HepG2 (cell line): ENCODE measurements around the gene POLR1H. TPM values are rescaled to one million over a fixed set of nuclear protein-coding genes. Genes with fewer than 3 reads are reported as not detected.
A peak's percentile ranks its signal among the peaks of the same experiment; 100 is the strongest.

Experiments
- ATAC-seq: fragments of 200-7000 bp; cut with Tn5 transposase; 3 replicates; pipeline ENCODE4 v1.9.1; 2020; ENCODE audit warnings: mild to moderate bottlenecking, moderate library complexity
- Bru-seq: library from RNA; stranded (reverse); fragments of 400-500 nt; gene quantifications from one replicate; lab custom pipeline; 2021; lab: Mats Ljungman, UMichigan
- BruChase-seq, 2 experiments: library from RNA; stranded (reverse); fragments of 400-500 nt; gene quantifications; one replicate each; lab custom pipeline; 2021; lab: Mats Ljungman, UMichigan
- BruUV-seq: library from RNA; stranded (reverse); fragments of 400-500 nt; replicated peaks from 2 replicates; lab custom pipeline; 2021; lab: Mats Ljungman, UMichigan
- CTCF ChIA-PET: fragments of 300-600 bp; formaldehyde crosslinking; extraction: SDS; loops from one replicate; lab custom pipeline; 2021; ENCODE audit warnings: low total read pairs, inconsistent platforms, low intra/inter-chr PET ratio; lab: Yijun Ruan, JAX
- POLR2A ChIA-PET: fragments of 350-600 bp; sonication (Branson Sonifier 250); formaldehyde crosslinking; loops from one replicate; lab custom pipeline; 2020; ENCODE audit warnings: antibody characterized with exemption, inconsistent platforms; lab: Yijun Ruan, JAX
- DNase-seq: peaks from one replicate; pipeline ENCODE4 v3.0.0-alpha.2; 2015; ENCODE audit warnings: low spot score
- FAIRE-seq: peaks from 3 replicates; lab custom pipeline; 2011; peaks lifted over from hg19 to GRCh38; lab: Jason Lieb, UNC
- H2AFZ ChIP-seq: one replicate; pipeline ENCODE4 v1.6.1; 2011; ENCODE audit warnings: low read length, inconsistent platforms
- H3K27ac ChIP-seq: fragments of 300-600 bp; 3 replicates; pipeline ENCODE4 v1.8.0; 2011; ENCODE audit warnings: mixed run types, mild to moderate bottlenecking, mixed read lengths, low read length, inconsistent platforms; ENCODE audit not compliant: insufficient read depth; ENCODE audit errors: extremely low read length
- H3K27me3 ChIP-seq, 2 experiments: fragments of 200-600 bp in 1 of 2; 2 replicates in 1 of 2; 3 replicates in 1 of 2; pipeline versions ENCODE4 v1.6.0 to v1.8.0; 2011; ENCODE audit warnings: low read length in 2 of 2, mild to moderate bottlenecking in 2 of 2, moderate library complexity in 2 of 2, inconsistent platforms in 1 of 2; ENCODE audit not compliant: insufficient read depth in 2 of 2, control insufficient read depth in 1 of 2
- H3K36me3 ChIP-seq, 2 experiments: fragments of 200-600 bp in 1 of 2; replicated peaks in 1 of 2; 2 replicates in 1 of 2; 3 replicates in 1 of 2; pipeline versions ENCODE4 v1.5.1 to v1.8.0; 2011; ENCODE audit warnings: low read length in 2 of 2, inconsistent platforms in 1 of 2; ENCODE audit not compliant: insufficient read depth in 2 of 2, control insufficient read depth in 1 of 2
- H3K4me1 ChIP-seq: 2 replicates; pipeline ENCODE4 v1.5.1; 2012; ENCODE audit warnings: low read length, inconsistent platforms; ENCODE audit not compliant: insufficient read depth
- H3K4me2 ChIP-seq: 2 replicates; pipeline ENCODE4 v1.6.0; 2011; ENCODE audit warnings: low read depth, low read length, inconsistent platforms
- H3K4me3 ChIP-seq, 3 experiments: fragments of 200-600 bp in 1 of 3; sonication (generic), shearing (Covaris generic) in 1 of 3; replicated peaks in 1 of 3; 2 replicates each; pipeline ENCODE4 v1.5.1; 2011 to 2016; ENCODE audit warnings: low read length in 3 of 3, inconsistent platforms in 2 of 3, low read depth in 2 of 3, mild to moderate bottlenecking in 2 of 3, control low read depth in 1 of 3, mixed read lengths in 1 of 3; ENCODE audit not compliant: insufficient read depth in 1 of 3
- H3K79me2 ChIP-seq: one replicate; pipeline ENCODE4 v1.6.1; 2011; ENCODE audit warnings: low read length, inconsistent platforms; ENCODE audit not compliant: insufficient read depth
- H3K9ac ChIP-seq: 2 replicates; pipeline ENCODE4 v1.6.0; 2011; ENCODE audit warnings: mild to moderate bottlenecking, low read depth, low read length, inconsistent platforms; ENCODE audit not compliant: insufficient read depth
- H3K9me3 ChIP-seq: 2 replicates; pipeline ENCODE4 v1.5.1; 2012; ENCODE audit warnings: mild to moderate bottlenecking, low read length
- H4K20me1 ChIP-seq: 2 replicates; pipeline ENCODE4 v1.6.0; 2011; ENCODE audit warnings: inconsistent platforms, mild to moderate bottlenecking, low read length, moderate library complexity; ENCODE audit not compliant: insufficient read depth
- BRD4 ChIP-seq: sonication (generic); formaldehyde crosslinking; IDR thresholded peaks from 2 replicates; pipeline ENCODE4 v1.4.0; 2020; ENCODE audit warnings: missing genetic modification reagents
- FOSL1 ChIP-seq: sonication (generic); formaldehyde crosslinking; IDR thresholded peaks from 2 replicates; pipeline ENCODE4 v1.9.0; 2021; ENCODE audit warnings: missing genetic modification reagents, borderline replicate concordance
- FOXA1 ChIP-seq, 2 experiments: fragments of 450-650 bp in 1 of 2; sonication (generic) in 1 of 2; formaldehyde crosslinking in 1 of 2; IDR thresholded peaks; 2 replicates each; pipeline versions ENCODE4 v1.4.0 to v1.6.1; 2016 to 2020; ENCODE audit warnings: missing genetic modification reagents in 1 of 2
- MED8 ChIP-seq: sonication (generic); formaldehyde crosslinking; IDR thresholded peaks from 2 replicates; pipeline ENCODE4 v1.8.1; 2023; ENCODE audit warnings: mild to moderate bottlenecking, missing genetic modification reagents; ENCODE audit not compliant: insufficient replicate concordance
- MXD4 ChIP-seq: IDR thresholded peaks from 2 replicates; pipeline ENCODE4 v1.6.1; 2016; ENCODE audit warnings: mild to moderate bottlenecking, missing biosample characterization, missing genetic modification reagents
- MYC ChIP-seq: sonication (generic); formaldehyde crosslinking; IDR thresholded peaks from 2 replicates; pipeline ENCODE4 v1.9.0; 2021; ENCODE audit warnings: missing genetic modification reagents, borderline replicate concordance
- PAX8 ChIP-seq: sonication (generic); formaldehyde crosslinking; IDR thresholded peaks from 2 replicates; pipeline ENCODE4 v1.8.0; 2022; ENCODE audit warnings: mild to moderate bottlenecking, missing genetic modification reagents, borderline replicate concordance
- PPARG ChIP-seq: conservative IDR thresholded peaks from 2 replicates; pipeline ENCODE4 v1.6.1; 2016; ENCODE audit warnings: missing biosample characterization, missing genetic modification reagents
- RAD51 ChIP-seq: fragments of 450-650 bp; IDR thresholded peaks from 2 replicates; pipeline ENCODE4 v1.6.1; 2016; ENCODE audit warnings: borderline replicate concordance
- SIX1 ChIP-seq: sonication (generic); formaldehyde crosslinking; IDR thresholded peaks from 2 replicates; pipeline ENCODE4 v1.4.0; 2020; ENCODE audit warnings: missing genetic modification reagents, borderline replicate concordance
- ZNF263 ChIP-seq: sonication (generic); formaldehyde crosslinking; IDR thresholded peaks from 2 replicates; pipeline ENCODE4 v1.4.0; 2020; ENCODE audit warnings: missing genetic modification reagents
- ZNF441 ChIP-seq: sonication (generic); formaldehyde crosslinking; IDR thresholded peaks from 2 replicates; pipeline ENCODE4 v1.7.0; 2021; ENCODE audit warnings: missing genetic modification reagents, borderline replicate concordance
- ZNF510 ChIP-seq: sonication (generic); formaldehyde crosslinking; IDR thresholded peaks from 2 replicates; pipeline ENCODE4 v1.4.0; 2020; ENCODE audit warnings: low read depth, mild to moderate bottlenecking, missing genetic modification reagents
- WGBS: methylation state at CpG from one replicate; pipeline ENCODE4 v1.1.6; 2017; ENCODE audit warnings: low lambda C conversion rate; 5-methylcytosine and 5-hydroxymethylcytosine counted together
- in situ Hi-C: cut with HindIII; loops from 2 replicates; pipeline ENCODE4 v1.10.0; 2017; ENCODE audit warnings: low pct_unique_long_range_greater_than_20kb; ENCODE audit not compliant: extremely low pct_ligation_motif_present
- intact Hi-C: fragments of 100-400 bp; cut with micrococcal nuclease; formaldehyde crosslinking; loops from one replicate; pipeline ENCODE4 v1.10.0; 2022; ENCODE audit not compliant: unreplicated experiment
- long read RNA-seq, 2 experiments: library from RNA in 1 of 2; library from polyadenylated mRNA in 1 of 2; stranded (forward) in 1 of 2; unstranded in 1 of 2; transcript quantifications; one replicate each; pipeline ENCODE4 v2.0.0, GENCODE V29; 2019 to 2022
- polyA minus RNA-seq, 3 experiments: library from RNA; depleted of rRNA, polyadenylated mRNA; stranded (reverse); fragments of >200 nt; gene quantifications; 2 replicates each; pipeline ENCODE4 v1.2.3, GENCODE V29; 2011; ENCODE audit warnings: low replicate concordance in 1 of 3
- polyA plus RNA-seq, 8 experiments: library from polyadenylated mRNA; depleted of rRNA in 3 of 8; stranded (reverse) in 7 of 8; unstranded in 1 of 8; fragments of >200 nt; fragmentation: Illumina TruSeq in 4 of 8; extraction: Trizol in 4 of 8; gene quantifications; 2 replicates each; pipeline versions ENCODE4 v1.2.1 to v1.2.3, GENCODE V29; 2011 to 2016; ENCODE audit warnings: low read depth in 4 of 8, missing spikeins in 1 of 8, mixed read lengths in 1 of 8; ENCODE audit not compliant: insufficient read depth in 1 of 8
- total RNA-seq, 5 experiments: library from RNA; depleted of rRNA; stranded (reverse); fragments of >200 nt; fragmentation: Illumina TruSeq; extraction: Trizol; gene quantifications; 2 replicates each; pipeline ENCODE4 v1.2.3, GENCODE V29; 2016; ENCODE audit warnings: low read depth in 1 of 5
- TF ChIP-seq, protein P1 (sequence below): sonication (generic); formaldehyde crosslinking; IDR thresholded peaks from 2 replicates; pipeline ENCODE4 v1.4.0; 2020; ENCODE audit warnings: mild to moderate bottlenecking, missing genetic modification reagents

The POLR1H gene, protein sequence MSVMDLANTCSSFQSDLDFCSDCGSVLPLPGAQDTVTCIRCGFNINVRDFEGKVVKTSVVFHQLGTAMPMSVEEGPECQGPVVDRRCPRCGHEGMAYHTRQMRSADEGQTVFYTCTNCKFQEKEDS
- total RNA-seq (2016; rRNA removed; fragmentation: Illumina TruSeq; extraction: Trizol) (79.8 and 106 TPM in 2 replicates), polyA plus RNA-seq (2011; rRNA removed) (61.4 and 69.7 TPM in 2 replicates), polyA minus RNA-seq (2011; rRNA and poly(A)+ RNA removed; ENCODE audit: low replicate concordance) (30.7 and 35.6 TPM in 2 replicates), Bru-seq, nascent RNA (percentile 86 among the genes with signal in this experiment), BruChase-seq, experiment 1, labeled RNA remaining after a 6-hour chase (percentile 82 among the genes with signal in this experiment), BruChase-seq, experiment 2, labeled RNA remaining after a 2-hour chase (percentile 83 among the genes with signal in this experiment)
- 68.0 and 77.6 TPM in 2 replicates for total RNA-seq (2016; cell fraction: cytosol; rRNA removed; fragmentation: Illumina TruSeq; extraction: Trizol; ENCODE audit: low read depth)
- total RNA-seq (2016; cell fraction: insoluble cytoplasmic fraction; rRNA removed; fragmentation: Illumina TruSeq; extraction: Trizol), result 78.8 and 117 TPM in 2 replicates
- 56.9 and 64.0 TPM in 2 replicates for total RNA-seq (2016; cell fraction: membrane; rRNA removed; fragmentation: Illumina TruSeq; extraction: Trizol)
- 32.8 and 35.1 TPM in 2 replicates for total RNA-seq (2016; cell fraction: nucleus; rRNA removed; fragmentation: Illumina TruSeq; extraction: Trizol)
- 74.2 and 80.8 TPM in 2 replicates for polyA plus RNA-seq (2011; cell fraction: cytosol; rRNA removed)
- 39.5 and 47.6 TPM in 2 replicates for polyA plus RNA-seq (2011; cell fraction: nucleus; rRNA removed)
- 46.9 and 53.4 TPM in 2 replicates for polyA plus RNA-seq (2012)
- 30.0 and 31.4 TPM in 2 replicates for polyA plus RNA-seq (2016; cell fraction: cytosol; fragmentation: Illumina TruSeq; extraction: Trizol; ENCODE audit: low read depth)
- 88.1 and 103 TPM in 2 replicates for polyA plus RNA-seq (2016; cell fraction: insoluble cytoplasmic fraction; fragmentation: Illumina TruSeq; extraction: Trizol; ENCODE audit: low read depth)
- 35.2 and 36.1 TPM in 2 replicates for polyA plus RNA-seq (2016; cell fraction: membrane; fragmentation: Illumina TruSeq; extraction: Trizol; ENCODE audit: low read depth)
- polyA plus RNA-seq (2016; cell fraction: nucleus; fragmentation: Illumina TruSeq; extraction: Trizol; ENCODE audit: insufficient read depth, low read depth), result 48.3 and 49.2 TPM in 2 replicates
- polyA minus RNA-seq (2011; cell fraction: cytosol; rRNA and poly(A)+ RNA removed), result 8.5 and 10.8 TPM in 2 replicates
- 10.4 and 12.1 TPM in 2 replicates for polyA minus RNA-seq (2011; cell fraction: nucleus; rRNA and poly(A)+ RNA removed)
- long read RNA-seq, experiment 1, transcript ZNRD1-202 (5 exons, 743 nt), result minor isoform, 19 of 54 reads
- long read RNA-seq, experiment 1, transcript ZNRD1-201 (4 exons, 864 nt), result major isoform, 25 of 54 reads
- long read RNA-seq, experiment 1, partial matches to known transcripts, result 3 of 54 reads
- long read RNA-seq, experiment 1, other reads (novel, unspliced or antisense), result 4 of 54 reads
- long read RNA-seq, experiment 2, transcript ZNRD1-201 (4 exons, 864 nt), result major isoform, 55 of 88 reads
- long read RNA-seq, experiment 2, transcript ZNRD1-202 (5 exons, 743 nt), result minor isoform, 22 of 88 reads
- long read RNA-seq, experiment 2, partial matches to known transcripts, result 2 of 88 reads
- long read RNA-seq, experiment 2, other reads (novel, unspliced or antisense), result 8 of 88 reads

DNA sequence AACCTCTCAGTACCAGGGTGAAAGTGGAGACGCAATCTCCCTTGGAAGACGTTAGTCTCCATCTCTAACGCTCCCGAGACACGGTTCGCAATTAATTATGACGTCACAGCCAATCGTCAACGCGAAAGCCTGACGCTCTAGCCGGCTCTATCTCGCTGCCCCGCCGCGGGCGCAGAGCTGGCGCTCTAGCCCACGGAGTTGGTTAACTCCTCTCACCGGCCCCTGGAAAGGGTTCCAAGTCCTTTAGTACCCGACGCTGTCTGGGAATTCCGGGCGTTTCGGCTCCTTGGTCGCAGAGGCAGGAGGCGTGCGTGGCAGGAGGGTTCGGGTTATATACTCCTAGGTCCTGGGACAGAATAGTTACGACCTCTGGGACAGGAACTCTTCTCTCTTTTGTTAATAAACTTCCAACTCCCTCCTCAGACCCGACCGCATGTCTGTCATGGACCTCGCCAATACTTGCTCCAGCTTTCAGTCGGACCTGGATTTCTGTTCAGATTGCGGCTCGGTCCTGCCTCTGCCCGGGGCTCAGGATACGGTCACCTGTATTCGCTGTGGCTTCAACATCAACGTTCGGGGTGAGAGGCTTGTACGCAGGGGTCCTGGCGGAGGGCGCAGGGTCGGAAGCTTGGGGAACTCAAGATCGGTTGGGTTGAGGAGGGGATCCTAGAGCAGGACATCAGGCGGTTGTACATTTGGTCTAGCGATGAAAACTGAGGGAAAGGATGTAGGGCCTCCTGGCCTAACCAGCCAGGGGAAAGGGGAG lies at the start of gene POLR1H:
Gene POLR1H (plus strand): TSS at position 174 of the 766 bp plus-strand sequence. CDS start 260 bp downstream, at position 434.
- Histone ChIP-seq H3K9me3 (no peaks in the 10 kb centered on the region), H3K27me3 (peaks cover 0 to 4% of the 10 kb centered on the region in 2 experiments; a peak in 1 of 5 replicates), H3K9ac (peak within 1 kb of the TSS; percentile 90), H3K4me2 (peak within 1 kb of the TSS; percentile 99), H2AFZ (peak within 1 kb of the TSS; percentile 92), H3K27ac (peak within 1 kb of the TSS; percentile 75), H4K20me1 (no peaks in the 10 kb centered on the region), H3K4me1 (peaks cover 35% of the 10 kb centered on the region), H3K36me3 (peaks cover 0 to 9% of the 10 kb centered on the region in 2 experiments; a peak in 2 of 5 replicates), H3K4me3 (peak within 1 kb of the TSS; percentile 89 to 99 (median 93)), H3K79me2 (peaks cover 37% of the 10 kb centered on the region)
- peak; percentile 94 for FAIRE-seq
- ChIA-PET CTCF (no interaction called here), POLR2A (interaction anchor here (0.7 to 2.8 kb wide), 22 partner anchors 9 to 1920 kb away, joined by 3 to 35 read pairs (median 4); partner anchors contain the start of genes RNF39, TRIM15, TRIM26 and ZKSCAN8)
- peak; percentile 98 for ATAC-seq
- TSS peak; percentile 74 for BruUV-seq
- intact Hi-C loops, result loop anchor here (1.0 to 2.0 kb wide), 2 partner anchors 42 to 110 kb away; no protein-coding TSS in a partner anchor
- WGBS, result under 1% methylated on average over 40 of the region's 48 CpGs
- in situ Hi-C loops, result no loop called here
- peak; percentile 95 for DNase-seq
- TF ChIP-seq FOXA1 (IDR thresholded peaks at IDR 0.05) (no peak), FOXA1 (CRISPR knock-in tag; IDR thresholded peaks at IDR 0.05) (peak; percentile 62), ZNF510 (CRISPR knock-in tag) (0 out of 2 replicates have a peak, but pooled peaks have one; percentile 30), MYC (CRISPR knock-in tag) (peak; percentile 85), RAD51 (no peak), PPARG (CRISPR knock-in tag) (peak; percentile 77; the same call in 1 of the 2 replicates), PAX8 (no peak), MED8 (peak; percentile 90), ZNF441 (CRISPR knock-in tag) (peak; percentile 73; the same call in 1 of the 2 replicates), MXD4 (CRISPR knock-in tag) (peak; percentile 81), FOSL1 (no peak), SIX1 (CRISPR knock-in tag) (peak; percentile 72; the same call in 1 of the 2 replicates), ZNF263 (CRISPR knock-in tag) (peak; percentile 70), BRD4 (CRISPR knock-in tag) (peak; percentile 91)
- TF ChIP-seq, protein P1, sequence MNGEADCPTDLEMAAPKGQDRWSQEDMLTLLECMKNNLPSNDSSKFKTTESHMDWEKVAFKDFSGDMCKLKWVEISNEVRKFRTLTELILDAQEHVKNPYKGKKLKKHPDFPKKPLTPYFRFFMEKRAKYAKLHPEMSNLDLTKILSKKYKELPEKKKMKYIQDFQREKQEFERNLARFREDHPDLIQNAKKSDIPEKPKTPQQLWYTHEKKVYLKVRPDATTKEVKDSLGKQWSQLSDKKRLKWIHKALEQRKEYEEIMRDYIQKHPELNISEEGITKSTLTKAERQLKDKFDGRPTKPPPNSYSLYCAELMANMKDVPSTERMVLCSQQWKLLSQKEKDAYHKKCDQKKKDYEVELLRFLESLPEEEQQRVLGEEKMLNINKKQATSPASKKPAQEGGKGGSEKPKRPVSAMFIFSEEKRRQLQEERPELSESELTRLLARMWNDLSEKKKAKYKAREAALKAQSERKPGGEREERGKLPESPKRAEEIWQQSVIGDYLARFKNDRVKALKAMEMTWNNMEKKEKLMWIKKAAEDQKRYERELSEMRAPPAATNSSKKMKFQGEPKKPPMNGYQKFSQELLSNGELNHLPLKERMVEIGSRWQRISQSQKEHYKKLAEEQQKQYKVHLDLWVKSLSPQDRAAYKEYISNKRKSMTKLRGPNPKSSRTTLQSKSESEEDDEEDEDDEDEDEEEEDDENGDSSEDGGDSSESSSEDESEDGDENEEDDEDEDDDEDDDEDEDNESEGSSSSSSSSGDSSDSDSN (CRISPR knock-in tag), result peak; percentile 83; the same call in 1 of the 2 replicates
